Limb (tissue), 2 donors: ENCODE results near the gene STPG4.
"Not testable (repeated sequence)": the region's sequence is repeated elsewhere in the genome, so short reads cannot be mapped to it uniquely, and the experiment has no call there.

Source experiments
- DNase-seq, 2 donors: peaks; one replicate each; pipeline ENCODE4 v3.0.0-alpha.2; 2016; ENCODE audit errors: extremely low spot score in 2 of 2

Gene STPG4

GRCh38 chr2:47173986-47174732, 19.1 kb upstream of the STPG4 start:
- DNase-seq = no peak

- DNase-seq = no peak
Observed at GRCh38 chr2:47172922-47173695, 18.0 kb upstream of the STPG4 start.

GRCh38 chr2:47172156-47172921, 17.2 kb upstream of the STPG4 start:
- no peak for DNase-seq

- no peak for DNase-seq
Observed at GRCh38 chr2:47169784-47170183, 14.7 kb upstream of the STPG4 start.

GRCh38 chr2:47168895-47169294, 13.8 kb upstream of the STPG4 start:
- not testable (repeated sequence) for DNase-seq

GRCh38 chr2:47167149-47167548, 12.0 kb upstream of the STPG4 start:
- no peak for DNase-seq

GRCh38 chr2:47165001-47165555, 10.0 kb upstream of the STPG4 start:
- DNase-seq = no peak

GRCh38 chr2:47162780-47163179, 7.7 kb upstream of the STPG4 start:
- DNase-seq = no peak

- no peak for DNase-seq
Observed at GRCh38 chr2:47161475-47161874, 6.4 kb upstream of the STPG4 start.

GRCh38 chr2:47160660-47161059, 5.6 kb upstream of the STPG4 start:
- DNase-seq = no peak

GRCh38 chr2:47160211-47160610, 5.1 kb upstream of the STPG4 start:
- DNase-seq = no peak

- DNase-seq = no peak
Observed at GRCh38 chr2:47159627-47160026, 4.5 kb upstream of the STPG4 start.

GRCh38 chr2:47158576-47158975, 3.5 kb upstream of the STPG4 start:
- no peak for DNase-seq

- no peak for DNase-seq
Observed at GRCh38 chr2:47152803-47153202, 2.3 kb downstream of the STPG4 start.

GRCh38 chr2:47150175-47150574, 4.9 kb downstream of the STPG4 start:
- no peak for DNase-seq

GRCh38 chr2:47147021-47147420, 8.1 kb downstream of the STPG4 start:
- no peak for DNase-seq

GRCh38 chr2:47145466-47145865, 9.6 kb downstream of the STPG4 start:
- no peak for DNase-seq

- DNase-seq = no peak
Observed at GRCh38 chr2:47141520-47141919, 13.6 kb downstream of the STPG4 start.

GRCh38 chr2:47134386-47135090, 20.6 kb downstream of the STPG4 start:
- no peak for DNase-seq

- DNase-seq = no peak
Observed at GRCh38 chr2:47133046-47133445, 22.1 kb downstream of the STPG4 start.

GRCh38 chr2:47129191-47129706, 25.9 kb downstream of the STPG4 start:
- DNase-seq = no peak
